Psoas muscle (tissue), 8 donors: ENCODE data around the gene MEIOSIN. TPM values are rescaled to one million over a fixed set of nuclear protein-coding genes. Genes with fewer than 3 reads are reported as not detected.

Source experiments
- ATAC-seq, 4 donors: fragments of 200-7000 bp; cut with Tn5 transposase; one replicate each; pipeline ENCODE4 v1.9.1; 2020; ENCODE audit warnings: moderate library complexity in 3 of 4, mild to moderate bottlenecking in 2 of 4
- DNase-seq, 2 donors: peaks; one replicate each; pipeline ENCODE4 v3.0.0-alpha.2; 2020
- H3K27ac ChIP-seq: fragments of 200-600 bp; one replicate; pipeline ENCODE4 v1.8.0; 2022
- H3K27me3 ChIP-seq, 3 donors: fragments of 200-600 bp in 1 of 3; one replicate each; pipeline versions ENCODE4 v1.6.1 to v1.8.0; 2013 to 2022; ENCODE audit warnings: low read length in 2 of 3, mild to moderate bottlenecking in 2 of 3, moderate library complexity in 1 of 3; ENCODE audit not compliant: insufficient read depth in 3 of 3
- H3K36me3 ChIP-seq, 2 donors: fragments of 200-600 bp in 1 of 2; one replicate each; pipeline versions ENCODE4 v1.6.1 to v1.8.0; 2013 to 2022; ENCODE audit warnings: low read depth in 1 of 2, mild to moderate bottlenecking in 1 of 2, moderate library complexity in 1 of 2; ENCODE audit not compliant: insufficient read depth in 1 of 2
- H3K4me1 ChIP-seq: fragments of 200-600 bp; one replicate; pipeline ENCODE4 v1.8.0; 2022
- H3K4me3 ChIP-seq: fragments of 200-600 bp; one replicate; pipeline ENCODE4 v1.8.0; 2022; ENCODE audit warnings: mild to moderate bottlenecking
- H3K9me3 ChIP-seq: fragments of 200-600 bp; one replicate; pipeline ENCODE4 v1.8.0; 2022
- WGBS, 3 donors: extraction: QIAGEN DNeasy Blood & Tissue Kit; methylation state at CpG; one replicate each; pipeline versions ENCODE4 v1.1.6 to v1.1.7; 2013; 5-methylcytosine and 5-hydroxymethylcytosine counted together
- intact Hi-C, 2 donors: fragments of 100-400 bp; cut with DNase I; formaldehyde crosslinking; loops; one replicate each; pipeline versions ENCODE4 v1.11.0 to v1.14.2; 2022
- polyA plus RNA-seq, 3 donors: library from polyadenylated mRNA; stranded (reverse); fragments of 200-250 nt; gene quantifications; one replicate each; pipeline ENCODE4 v1.2.3, GENCODE V29; 2013
- total RNA-seq, 4 donors: library from RNA; stranded (reverse); fragmentation: NEBNext Ultra II Directional in 2 of 4; extraction: Animal tissue kit (Norgen Biotek cat#: 25700) in 2 of 4; gene quantifications; one replicate each; pipeline versions ENCODE4 v1.2.1 to v1.2.4, GENCODE V29; 2021 to 2023
- TF ChIP-seq, protein P1 (sequence below): fragments of 200-600 bp; IDR thresholded peaks from one replicate; pipeline ENCODE4 v1.8.0; 2022; ENCODE audit warnings: antibody characterized with exemption
- donor health status: healthy with polysubstance abuse.
- donor health status: DM: no; HTN: no; CAD: no; lungs with moderate emphysema.
- donor health status: Bipolar disorder and iron deficiency.
- donor health status: healthy.
- donor health status: DM: yes; HTN: yes; CAD: no.
- donor health status: DM: no; HTN: no; CAD: no.
- donor health status: DM: no; HTN: no; CAD: no.
- donor health status: DM: yes; HTN: yes; CAD: no.

MEIOSIN gene
- total and polyA plus RNA-seq, 7 donors = 0.01 TPM; not detected in 6

DNA sequence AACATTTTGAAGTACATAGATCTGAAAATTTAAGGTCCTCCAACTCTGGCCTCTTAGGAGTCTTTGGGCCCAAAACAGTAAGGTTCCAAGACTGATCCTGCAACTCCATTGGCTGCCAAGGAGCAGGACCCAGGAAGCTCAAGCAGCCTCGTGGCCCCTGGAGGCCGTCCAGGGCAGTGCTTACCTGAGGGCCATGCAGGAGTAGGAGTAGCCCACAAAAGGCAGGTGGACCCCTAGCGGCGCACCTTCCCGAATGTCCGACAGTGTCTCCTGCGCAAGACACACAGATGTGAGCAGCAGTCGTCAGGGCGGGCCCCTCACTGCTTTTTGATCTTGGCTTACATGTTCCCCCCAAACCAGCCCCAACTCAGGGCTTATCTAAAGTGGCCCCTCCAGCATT, 41.5 kb downstream of the MEIOSIN start:
- Histone ChIP-seq H3K36me3 (peaks cover 4 to 74% of the 10 kb centered on the region in 2 donors), H3K27ac (no peak overlapping the region), H3K27me3 (no peaks in the 10 kb centered on the region), H3K9me3 (no peaks in the 10 kb centered on the region), H3K4me1 (peaks cover 15% of the 10 kb centered on the region), H3K4me3 (no peak overlapping the region)
- ATAC-seq (no peak), DNase-seq (no peak)
- intact Hi-C loops = no loop called here
- WGBS, 3 donors = 85 to 88% (median 88%) methylated on average over 9 of the region's 9 CpGs
- TF ChIP-seq, protein P1, sequence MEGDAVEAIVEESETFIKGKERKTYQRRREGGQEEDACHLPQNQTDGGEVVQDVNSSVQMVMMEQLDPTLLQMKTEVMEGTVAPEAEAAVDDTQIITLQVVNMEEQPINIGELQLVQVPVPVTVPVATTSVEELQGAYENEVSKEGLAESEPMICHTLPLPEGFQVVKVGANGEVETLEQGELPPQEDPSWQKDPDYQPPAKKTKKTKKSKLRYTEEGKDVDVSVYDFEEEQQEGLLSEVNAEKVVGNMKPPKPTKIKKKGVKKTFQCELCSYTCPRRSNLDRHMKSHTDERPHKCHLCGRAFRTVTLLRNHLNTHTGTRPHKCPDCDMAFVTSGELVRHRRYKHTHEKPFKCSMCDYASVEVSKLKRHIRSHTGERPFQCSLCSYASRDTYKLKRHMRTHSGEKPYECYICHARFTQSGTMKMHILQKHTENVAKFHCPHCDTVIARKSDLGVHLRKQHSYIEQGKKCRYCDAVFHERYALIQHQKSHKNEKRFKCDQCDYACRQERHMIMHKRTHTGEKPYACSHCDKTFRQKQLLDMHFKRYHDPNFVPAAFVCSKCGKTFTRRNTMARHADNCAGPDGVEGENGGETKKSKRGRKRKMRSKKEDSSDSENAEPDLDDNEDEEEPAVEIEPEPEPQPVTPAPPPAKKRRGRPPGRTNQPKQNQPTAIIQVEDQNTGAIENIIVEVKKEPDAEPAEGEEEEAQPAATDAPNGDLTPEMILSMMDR = no peak

- TF ChIP-seq, protein P1 = no peak
- no peak for ATAC-seq
- peaks cover 21% of the 10 kb centered on the region for H3K4me1 ChIP-seq
- WGBS, 3 donors = 93 to 94% (median 93%) methylated on average over 33 to 34 of the region's 34 CpGs
- no peak overlapping the region for H3K27ac ChIP-seq
- H3K4me3 ChIP-seq = no peak overlapping the region
- no peaks in the 10 kb centered on the region for H3K9me3 ChIP-seq
- peaks cover 4 to 66% of the 10 kb centered on the region in 2 donors for H3K36me3 ChIP-seq
- H3K27me3 ChIP-seq = no peaks in the 10 kb centered on the region
- no peak for DNase-seq
- intact Hi-C loops = no loop called here
Observed at GRCh38 chr19:45777395-45777961, 44.2 kb downstream of the MEIOSIN start.

GRCh38 chr19:45778010-45778661, 44.9 kb downstream of the MEIOSIN start:
- H3K4me1 ChIP-seq = peaks cover 22% of the 10 kb centered on the region
- no peak for DNase-seq
- H3K27me3 ChIP-seq = no peaks in the 10 kb centered on the region
- no peaks in the 10 kb centered on the region for H3K9me3 ChIP-seq
- WGBS, 3 donors = 92 to 94% (median 93%) methylated on average over 26 to 28 of the region's 28 CpGs
- intact Hi-C loops = no loop called here
- no peak overlapping the region for H3K27ac ChIP-seq
- ATAC-seq = no peak
- H3K36me3 ChIP-seq = peaks cover 4 to 59% of the 10 kb centered on the region in 2 donors
- TF ChIP-seq, protein P1 = no peak
- H3K4me3 ChIP-seq = no peak overlapping the region

GRCh38 chr19:45779231-45780145, 46.2 kb downstream of the MEIOSIN start:
- no peak for ATAC-seq
- DNase-seq = peak; percentile 84 to 85
- no peaks in the 10 kb centered on the region for H3K9me3 ChIP-seq
- H3K27me3 ChIP-seq = no peaks in the 10 kb centered on the region
- H3K36me3 ChIP-seq = peaks cover 4 to 47% of the 10 kb centered on the region in 2 donors
- peak overlapping the region; percentile 41 for H3K27ac ChIP-seq
- peaks cover 28% of the 10 kb centered on the region for H3K4me1 ChIP-seq
- TF ChIP-seq, protein P1 = no peak
- 50 to 53% (median 52%) methylated on average over 46 to 48 of the region's 48 CpGs for WGBS, 3 donors
- H3K4me3 ChIP-seq = peak overlapping the region; percentile 87
- intact Hi-C loops = loop anchor here in 1 of 2 donors (10.0 kb wide), 1 partner anchor 1035 kb away; the partner anchor contains the start of gene BCL3
